H9 (cell line): ENCODE measurements around the gene RPL11. TPM values are rescaled to one million over a fixed set of nuclear protein-coding genes. Genes with fewer than 3 reads are reported as not detected.

Experiments
- DNase-seq: peaks from one replicate; pipeline ENCODE4 v3.0.0-alpha.2; 2017
- H2AFZ ChIP-seq: one replicate; pipeline ENCODE4 v1.6.1; 2013; ENCODE audit warnings: mild to moderate bottlenecking, low read length, control low read depth, moderate library complexity
- H2AK5ac ChIP-seq: 2 replicates; pipeline ENCODE4 v1.6.1; 2013; ENCODE audit warnings: low read length, control low read depth, mixed read lengths; ENCODE audit not compliant: insufficient read length
- H2BK120ac ChIP-seq: one replicate; pipeline ENCODE4 v1.6.1; 2013; ENCODE audit warnings: low read depth, mild to moderate bottlenecking, low read length, control low read depth, inconsistent platforms; ENCODE audit not compliant: poor library complexity, severe bottlenecking
- H2BK12ac ChIP-seq: 2 replicates; pipeline ENCODE4 v1.6.1; 2013; ENCODE audit warnings: low read length, control low read depth, mixed read lengths, low read depth; ENCODE audit not compliant: insufficient read length
- H2BK15ac ChIP-seq: 2 replicates; pipeline ENCODE4 v1.6.1; 2013; ENCODE audit warnings: low read depth, low read length, control low read depth
- H2BK20ac ChIP-seq: one replicate; pipeline ENCODE4 v1.6.1; 2013; ENCODE audit warnings: low read depth, mild to moderate bottlenecking, low read length, control low read depth, inconsistent platforms; ENCODE audit not compliant: poor library complexity, severe bottlenecking
- H2BK5ac ChIP-seq: 2 replicates; pipeline ENCODE4 v1.6.1; 2013; ENCODE audit warnings: low read length, control low read depth, mixed read lengths; ENCODE audit not compliant: insufficient read length
- H3K14ac ChIP-seq: 2 replicates; pipeline ENCODE4 v1.6.1; 2013; ENCODE audit warnings: low read length, control low read depth; ENCODE audit not compliant: insufficient read depth
- H3K18ac ChIP-seq: 2 replicates; pipeline ENCODE4 v1.6.1; 2013; ENCODE audit warnings: low read depth, mild to moderate bottlenecking, mixed read lengths, low read length, control low read depth; ENCODE audit not compliant: insufficient read length
- H3K23ac ChIP-seq: 2 replicates; pipeline ENCODE4 v1.6.1; 2013; ENCODE audit warnings: low read length, control low read depth, mixed read lengths, low read depth; ENCODE audit not compliant: insufficient read length
- H3K23me2 ChIP-seq: 2 replicates; pipeline ENCODE4 v1.6.1; 2013; ENCODE audit warnings: low read depth, mild to moderate bottlenecking, mixed read lengths, low read length, control low read depth; ENCODE audit not compliant: insufficient read length, poor library complexity, severe bottlenecking
- H3K27ac ChIP-seq: 2 replicates; pipeline ENCODE4 v1.5.1; 2013; ENCODE audit warnings: low read length, control low read depth, mixed read lengths, low read depth; ENCODE audit not compliant: insufficient read length
- H3K27me3 ChIP-seq: 2 replicates; pipeline ENCODE4 v1.6.1; 2013; ENCODE audit warnings: low read length, control low read depth, inconsistent platforms; ENCODE audit not compliant: insufficient read depth
- H3K4ac ChIP-seq: 2 replicates; pipeline ENCODE4 v1.6.1; 2013; ENCODE audit warnings: low read depth, mild to moderate bottlenecking, control low read depth, inconsistent platforms, low read length, moderate library complexity
- H3K4me1 ChIP-seq: 2 replicates; pipeline ENCODE4 v1.6.1; 2013; ENCODE audit warnings: low read length, control low read depth, inconsistent platforms; ENCODE audit not compliant: insufficient read depth
- H3K4me2 ChIP-seq: 2 replicates; pipeline ENCODE4 v1.6.1; 2013; ENCODE audit warnings: low read length, control low read depth, mixed read lengths; ENCODE audit not compliant: insufficient read length, insufficient read depth
- H3K56ac ChIP-seq: 2 replicates; pipeline ENCODE4 v1.6.1; 2013; ENCODE audit warnings: low read depth, mild to moderate bottlenecking, mixed read lengths, low read length, control low read depth; ENCODE audit not compliant: insufficient read length
- H3K79me1 ChIP-seq: 2 replicates; pipeline ENCODE4 v1.6.1; 2013; ENCODE audit warnings: low read depth, mild to moderate bottlenecking, moderate library complexity, low read length, control low read depth, inconsistent platforms; ENCODE audit not compliant: insufficient read depth, poor library complexity, severe bottlenecking
- H3K79me2 ChIP-seq: 2 replicates; pipeline ENCODE4 v1.6.1; 2013; ENCODE audit warnings: low read length, control low read depth, inconsistent platforms; ENCODE audit not compliant: insufficient read depth
- H3K9ac ChIP-seq: 2 replicates; pipeline ENCODE4 v1.6.1; 2013; ENCODE audit warnings: low read length, control low read depth, mixed read lengths; ENCODE audit not compliant: insufficient read length; ENCODE audit errors: extremely low read depth
- H3K9me3 ChIP-seq: one replicate; pipeline ENCODE4 v1.6.1; 2013; ENCODE audit warnings: low read depth, low read length, inconsistent platforms; ENCODE audit not compliant: control insufficient read depth
- H3T11ph ChIP-seq: one replicate; pipeline ENCODE4 v1.6.1; 2013; ENCODE audit warnings: mild to moderate bottlenecking, low read length, control low read depth, inconsistent platforms
- H4K20me1 ChIP-seq: one replicate; pipeline ENCODE4 v1.6.1; 2013; ENCODE audit not compliant: control insufficient read depth, insufficient read length, insufficient read depth
- H4K5ac ChIP-seq: 2 replicates; pipeline ENCODE4 v1.6.1; 2013; ENCODE audit warnings: low read depth, mild to moderate bottlenecking, mixed read lengths, low read length, control low read depth; ENCODE audit not compliant: insufficient read length
- H4K8ac ChIP-seq: replicated peaks from 2 replicates; pipeline ENCODE4 v1.6.1; 2013; ENCODE audit warnings: low read length, control low read depth, mixed read lengths, low read depth; ENCODE audit not compliant: insufficient read length
- H4K91ac ChIP-seq: 2 replicates; pipeline ENCODE4 v1.6.1; 2013; ENCODE audit warnings: low read depth, mild to moderate bottlenecking, moderate library complexity, mixed read lengths, low read length, control low read depth; ENCODE audit not compliant: insufficient read length
- H3K27ac Mint-ChIP-seq, 3 experiments: 2 replicates in 2 of 3; 3 replicates in 1 of 3; pipeline ENCODE4 v1.8.0; 2020 to 2021; ENCODE audit warnings: mixed read lengths in 3 of 3, mild to moderate bottlenecking in 1 of 3, moderate library complexity in 1 of 3
- H3K27me3 Mint-ChIP-seq: 2 replicates; pipeline ENCODE4 v1.8.0; 2021; ENCODE audit warnings: low read depth, mild to moderate bottlenecking, moderate library complexity, mixed read lengths
- H3K36me3 Mint-ChIP-seq, 3 experiments: 2 replicates in 2 of 3; 3 replicates in 1 of 3; pipeline ENCODE4 v1.8.0; 2020 to 2021; ENCODE audit warnings: low read depth in 3 of 3, mixed read lengths in 3 of 3; ENCODE audit not compliant: insufficient read depth in 1 of 3
- H3K4me1 Mint-ChIP-seq, 2 experiments: 2 replicates each; pipeline ENCODE4 v1.8.0; 2020; ENCODE audit warnings: mixed read lengths in 2 of 2
- H3K4me3 Mint-ChIP-seq, 2 experiments: 2 replicates in 1 of 2; 3 replicates in 1 of 2; pipeline ENCODE4 v1.8.0; 2020 to 2021; ENCODE audit warnings: mild to moderate bottlenecking in 2 of 2, mixed read lengths in 2 of 2, moderate library complexity in 1 of 2
- H3K9me3 Mint-ChIP-seq, 2 experiments: 2 replicates in 1 of 2; 3 replicates in 1 of 2; pipeline ENCODE4 v1.8.0; 2020; ENCODE audit warnings: mild to moderate bottlenecking in 2 of 2, mixed read lengths in 2 of 2, moderate library complexity in 1 of 2
- CTCF ChIP-seq: fragments of 200-600 bp; sonication (generic); conservative IDR thresholded peaks from 3 replicates; pipeline ENCODE4 v1.8.0; 2021; ENCODE audit warnings: antibody characterized with exemption, mild to moderate bottlenecking
- WGBS: extraction: QIAGEN DNeasy Blood & Tissue Kit; methylation state at CpG from one replicate; pipeline ENCODE4 v1.1.7; 2013; ENCODE audit warnings: missing lambda C conversion rate, low lambda C conversion rate, mixed read lengths; ENCODE audit not compliant: insufficient read length; ENCODE audit errors: extremely low coverage; 5-methylcytosine and 5-hydroxymethylcytosine counted together
- total RNA-seq: library from RNA; stranded (reverse); gene quantifications from 2 replicates; pipeline ENCODE4 v1.2.1, GENCODE V29; 2021

RPL11 gene
- total RNA-seq, 1 experiment from 2014 or later: 1,618 TPM

- Mint-ChIP-seq H3K36me3 (peaks cover 64 to 66% (median 66%) of the 10 kb centered on the region in 3 experiments), H3K27ac (peak overlapping the region in 2 of 3 experiments; percentile 86 to 97; a peak in 5 of 7 replicates), H3K4me1 (peaks cover 38 to 40% of the 10 kb centered on the region in 2 experiments), H3K4me3 (peak overlapping the region; percentile 96 to 97), H3K9me3 (peaks cover 0 to 3% of the 10 kb centered on the region in 2 experiments; a peak in 3 of 5 replicates), H3K27me3 (no peaks in the 10 kb centered on the region)
- H2BK5ac ChIP-seq: no peak overlapping the region
- H2BK15ac ChIP-seq: no peak overlapping the region
- H2AFZ ChIP-seq: no peak overlapping the region
- H3K27ac ChIP-seq: no peak overlapping the region
- H3K56ac ChIP-seq: no peak overlapping the region
- no peak overlapping the region for H3K23ac ChIP-seq
- peaks cover 22% of the 10 kb centered on the region for H3K79me1 ChIP-seq
- no peak overlapping the region for H3K18ac ChIP-seq
- H3T11ph ChIP-seq: no peak overlapping the region
- TF ChIP-seq CTCF: no peak
- H4K91ac ChIP-seq: no peak overlapping the region
- no peak overlapping the region for H2BK12ac ChIP-seq
- H3K27me3 ChIP-seq: no peaks in the 10 kb centered on the region
- no peak overlapping the region for H3K4ac ChIP-seq
- peak overlapping the region; percentile 73 for H3K4me2 ChIP-seq
- H3K9ac ChIP-seq: peak overlapping the region; percentile 93
- no peaks in the 10 kb centered on the region for H3K9me3 ChIP-seq
- no peak overlapping the region for H3K14ac ChIP-seq
- H4K8ac ChIP-seq: no peak overlapping the region
- peaks cover 37% of the 10 kb centered on the region; the same call in 1 of the 2 replicates for H3K79me2 ChIP-seq
- peaks cover 6% of the 10 kb centered on the region for H3K23me2 ChIP-seq
- peaks cover 4% of the 10 kb centered on the region; the same call in 1 of the 2 replicates for H3K4me1 ChIP-seq
- H2BK120ac ChIP-seq: no peak overlapping the region
- H4K20me1 ChIP-seq: no peaks in the 10 kb centered on the region
- H2BK20ac ChIP-seq: no peak overlapping the region
- DNase-seq: no peak
- H2AK5ac ChIP-seq: no peak overlapping the region
- no peak overlapping the region for H4K5ac ChIP-seq
- no CpG with 5 or more reads among the region's 2 CpGs for WGBS
These were observed 2.0 kb downstream of the RPL11 start for GRCh38 chr1:23693599-23693998.
